ENCODE measurements around the gene XIRP1.

Gene XIRP1

GRCh38 chr3:39207361-39208186 lies 15.2 kb upstream of the XIRP1 start:
- DNase-seq: no peak

DNA sequence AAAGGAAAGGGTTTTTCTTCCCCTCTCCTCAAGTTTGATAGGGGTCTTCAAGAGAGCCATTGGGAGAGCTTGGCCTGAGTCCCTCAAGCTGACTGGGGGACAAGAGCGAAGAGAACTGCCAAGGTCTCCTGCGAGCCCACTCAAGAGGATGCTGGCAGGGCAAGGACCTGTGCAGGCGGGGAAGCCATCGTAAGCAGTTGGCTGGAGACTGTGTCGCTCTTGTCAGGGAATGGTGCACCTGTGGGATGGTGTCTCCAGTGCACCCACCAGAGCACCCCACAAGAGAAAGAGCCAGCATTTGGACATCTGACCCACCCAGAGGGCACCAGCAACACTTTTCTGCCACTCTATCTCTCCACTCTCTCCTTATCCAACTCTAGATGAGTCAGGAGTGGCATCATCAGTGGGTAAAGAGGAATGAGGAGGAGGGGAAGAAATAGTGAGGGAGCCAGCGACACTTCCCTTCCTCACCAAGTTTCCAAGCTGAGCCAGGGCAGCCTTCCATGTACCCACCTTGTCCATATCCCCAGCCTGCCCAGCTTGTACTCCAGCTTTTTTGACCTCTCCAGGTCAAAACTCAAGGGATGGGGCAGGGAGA lies 13.6 kb upstream of the XIRP1 start:
- DNase-seq: no peak

- DNase-seq: no peak
Measured at GRCh38 chr3:39205131-39205530, 12.7 kb upstream of the XIRP1 start.

DNA sequence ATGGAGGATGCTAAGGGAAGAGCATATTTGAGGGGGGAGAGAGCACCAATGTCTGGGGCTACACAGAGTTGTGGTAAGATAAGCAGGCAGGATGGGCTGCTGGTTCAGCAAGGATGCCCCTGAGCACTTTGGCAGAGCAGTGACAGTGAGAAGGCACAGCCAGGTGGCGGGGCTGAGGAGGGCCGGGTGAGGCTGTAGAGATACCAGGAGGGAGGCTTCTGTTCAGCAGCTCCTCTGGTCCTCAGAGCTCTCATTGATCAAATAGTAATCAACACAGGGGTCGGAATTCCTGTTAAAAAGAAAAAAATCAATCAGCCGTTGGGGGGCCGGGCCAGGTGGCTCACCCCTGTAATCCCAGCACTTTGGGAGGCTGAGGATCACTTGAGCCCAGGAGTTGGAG lies 11.5 kb upstream of the XIRP1 start:
- DNase-seq: no peak

GRCh38 chr3:39203402-39203801 lies 11.0 kb upstream of the XIRP1 start:
- no peak for DNase-seq

- no peak for DNase-seq
Measured at GRCh38 chr3:39202094-39202493, 9.7 kb upstream of the XIRP1 start.

DNA sequence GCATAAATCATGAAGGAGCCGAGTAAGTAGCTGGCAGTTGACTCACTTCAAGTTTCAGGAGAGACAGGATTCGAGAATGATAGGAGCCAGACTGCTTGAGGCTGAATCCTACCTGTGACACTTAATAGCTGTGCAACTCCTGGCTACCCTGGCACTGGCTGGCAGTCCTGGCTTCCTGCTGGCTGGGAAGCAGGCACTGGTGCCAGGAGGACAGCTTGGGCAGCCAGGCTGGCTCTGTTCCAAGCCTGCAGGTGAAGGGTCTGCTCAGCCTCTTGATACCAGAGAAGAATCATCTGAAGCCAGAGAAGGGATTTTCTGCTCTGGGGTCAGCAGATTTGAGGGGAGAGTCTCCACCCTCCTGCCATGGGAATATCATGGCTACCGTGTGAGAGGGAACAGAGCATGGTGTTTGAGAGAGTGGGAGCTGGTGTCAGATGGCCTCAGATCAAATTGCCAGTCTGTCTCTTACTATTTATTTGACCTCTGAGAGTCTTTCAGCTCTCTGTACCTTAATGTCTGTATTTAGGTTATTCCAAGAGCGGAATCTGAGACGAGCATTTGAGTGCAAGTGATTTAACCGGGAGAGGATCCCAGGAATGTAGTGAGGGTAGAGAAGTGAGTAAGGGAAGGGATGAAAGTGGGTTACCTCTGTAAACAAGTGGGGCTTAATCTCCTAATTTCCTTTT lies 4.4 kb upstream of the XIRP1 start:
- DNase-seq: no peak

DNA sequence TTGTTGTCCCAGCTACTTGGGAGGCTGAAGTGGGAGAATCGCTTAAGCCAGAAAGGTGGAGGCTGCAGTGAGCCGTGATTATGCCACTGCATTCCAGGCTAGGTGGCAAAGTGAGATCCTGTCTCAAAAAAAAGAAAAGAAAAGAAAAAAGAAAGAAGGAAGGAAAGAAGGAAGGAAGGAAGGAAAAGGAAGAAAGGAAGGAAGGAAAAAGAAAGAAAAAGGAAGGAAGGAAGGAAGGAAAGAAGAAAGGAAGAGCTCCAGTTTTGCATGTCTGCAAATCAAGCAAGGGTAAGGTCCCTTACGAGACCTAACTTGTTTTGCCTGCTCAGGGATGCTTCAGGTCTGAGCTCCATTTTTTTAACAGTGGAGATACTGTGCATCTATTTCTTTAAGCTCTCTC lies 3.6 kb upstream of the XIRP1 start:
- DNase-seq: no peak

- peak; percentile 61 for DNase-seq
Measured at GRCh38 chr3:39193391-39193790, 996 bp upstream of the XIRP1 start.

GRCh38 chr3:39191773-39192172 lies 622 bp downstream of the XIRP1 start:
- no peak for DNase-seq

DNA sequence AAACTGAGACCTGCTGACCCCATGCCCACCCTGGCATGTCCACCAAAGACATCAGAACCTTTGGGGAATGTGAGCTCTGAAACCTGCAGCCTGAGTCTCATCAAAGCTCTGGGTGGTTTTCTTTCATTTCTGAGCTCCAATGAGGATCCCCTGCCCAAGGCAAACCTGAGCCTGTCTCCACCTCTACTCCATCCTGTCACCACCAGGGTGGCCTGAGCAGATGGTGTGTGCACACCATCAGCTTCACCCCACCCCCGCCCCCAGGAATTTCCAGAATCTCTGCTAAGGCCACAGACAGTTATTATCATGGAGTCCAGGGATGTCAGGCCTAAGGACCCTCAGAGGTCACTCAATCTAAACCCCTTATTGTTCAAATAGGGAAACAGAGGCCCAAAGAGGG lies 1.3 kb downstream of the XIRP1 start:
- DNase-seq: peak; percentile 20

GRCh38 chr3:39190281-39191025 lies 1.9 kb downstream of the XIRP1 start:
- DNase-seq: no peak

DNA sequence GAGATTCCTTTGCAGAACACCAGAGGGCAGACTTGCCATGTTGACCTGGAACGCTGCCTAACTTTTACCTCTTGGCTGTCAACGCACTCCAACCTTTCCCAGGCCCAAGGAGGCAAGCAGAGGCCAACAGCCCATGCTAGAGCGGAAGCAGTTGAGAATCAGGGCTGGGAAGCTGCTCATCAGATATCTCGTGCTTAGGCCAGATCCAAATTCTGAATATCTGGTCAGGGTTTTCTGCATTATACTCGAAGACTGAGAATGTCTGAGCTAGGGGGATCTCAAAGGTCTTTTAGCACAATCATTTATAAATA lies 2.5 kb downstream of the XIRP1 start:
- DNase-seq: peak; percentile 52

GRCh38 chr3:39189150-39189958 lies 3.0 kb downstream of the XIRP1 start:
- no peak for DNase-seq

DNA sequence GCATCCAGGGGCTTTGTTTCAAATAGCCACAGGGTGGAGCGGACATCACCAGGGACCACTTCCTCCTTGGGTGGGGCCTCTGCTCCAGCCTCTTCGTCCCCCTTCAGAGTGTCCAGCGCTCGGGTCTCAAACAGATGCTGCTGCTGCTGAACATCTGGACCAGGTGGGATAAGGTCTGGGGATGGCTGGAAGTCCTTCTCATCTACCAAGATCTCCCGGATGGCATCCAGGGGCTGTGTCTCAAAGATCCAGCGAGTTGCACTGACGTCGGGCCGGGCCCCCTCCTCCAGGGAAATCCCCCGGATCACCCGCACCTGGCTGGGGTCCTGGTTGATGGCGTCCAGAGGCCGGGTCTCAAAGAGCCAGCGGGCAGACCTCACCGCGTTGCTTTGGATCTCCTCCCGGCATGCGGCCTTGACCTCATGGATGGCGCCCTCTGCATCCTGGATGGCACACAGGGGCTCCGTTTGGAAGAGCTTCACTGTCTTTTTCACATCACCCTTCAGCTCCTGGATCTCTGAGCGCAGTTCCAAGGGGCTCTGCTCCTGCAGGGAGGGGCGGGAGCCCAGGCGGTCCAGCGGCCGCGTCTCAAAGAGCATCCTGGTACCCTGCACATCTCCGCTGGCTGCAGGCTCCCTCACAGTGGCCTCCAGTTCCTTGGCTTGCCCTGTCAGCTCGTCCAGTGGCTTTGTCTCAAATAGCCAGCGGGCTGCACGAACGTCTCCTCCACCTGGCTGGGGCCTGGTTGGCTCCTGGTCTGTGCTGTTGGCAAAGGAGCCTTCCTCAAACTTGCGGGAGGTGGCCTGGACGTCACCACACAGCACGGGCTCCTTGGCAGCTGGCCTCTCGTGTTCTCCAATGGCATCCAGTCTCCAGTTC lies 3.9 kb downstream of the XIRP1 start:
- DNase-seq: no peak

DNA sequence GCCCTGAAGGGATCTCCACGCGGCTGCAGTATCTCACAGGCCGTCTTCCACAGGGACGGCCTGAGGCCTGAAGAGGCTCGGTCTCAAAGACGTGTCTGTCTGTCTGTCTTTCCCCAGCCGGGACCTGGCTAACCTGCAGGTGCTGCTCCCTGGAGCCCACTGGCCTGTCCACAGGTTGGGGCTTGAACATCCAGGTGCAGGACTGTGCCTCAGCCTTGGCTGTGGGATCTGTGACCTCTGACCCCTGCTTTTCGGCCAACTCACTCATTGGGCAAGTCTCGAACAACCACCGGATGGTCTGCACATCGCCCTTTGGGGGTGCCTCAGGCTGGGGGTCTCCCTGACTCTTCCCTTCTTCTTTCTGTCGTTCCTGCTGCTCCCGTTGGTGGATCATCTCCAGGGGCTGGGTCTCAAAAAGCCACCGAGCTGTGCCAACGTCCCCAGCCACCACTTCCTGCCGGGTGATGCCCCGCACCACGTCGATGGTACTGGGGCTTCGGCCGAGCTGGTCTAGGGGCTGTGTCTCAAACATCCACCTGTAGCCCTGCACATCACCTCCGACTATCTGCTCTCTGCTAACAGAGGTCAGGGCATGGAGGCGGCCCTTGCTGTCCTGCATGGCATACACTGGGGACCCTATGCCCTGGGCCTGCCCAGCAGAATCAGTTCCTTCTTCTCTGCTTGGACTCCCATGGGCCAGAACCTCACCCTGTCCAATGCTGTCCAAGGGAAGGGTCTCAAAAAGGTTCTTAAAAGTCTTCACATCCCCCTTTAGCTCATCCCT lies 4.8 kb downstream of the XIRP1 start:
- no peak for DNase-seq

DNA sequence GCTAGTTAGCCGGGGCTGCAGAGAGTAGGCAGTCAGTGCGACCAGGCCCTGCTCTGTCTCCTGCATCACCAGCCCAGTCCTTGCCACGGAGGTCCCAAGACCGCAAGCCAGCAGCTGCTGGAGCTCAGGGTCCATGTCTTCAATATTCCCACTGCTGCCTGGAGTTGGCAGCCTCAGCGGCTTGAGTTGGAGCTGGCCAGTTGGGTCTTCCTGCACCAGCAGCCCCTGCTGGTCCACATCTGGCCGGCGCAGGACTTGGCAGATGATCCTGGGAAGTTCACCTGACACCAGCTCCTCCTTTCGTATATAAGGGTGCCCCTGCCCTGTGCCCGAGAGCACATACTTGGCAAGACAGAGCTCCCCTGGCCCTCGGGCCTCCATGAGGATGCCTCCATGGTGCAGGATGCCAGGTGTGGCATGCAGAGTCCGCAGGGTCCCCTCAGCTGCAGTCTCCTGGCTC lies 5.7 kb downstream of the XIRP1 start:
- no peak for DNase-seq

GRCh38 chr3:39185959-39186691 lies 6.3 kb downstream of the XIRP1 start:
- DNase-seq: no peak

DNA sequence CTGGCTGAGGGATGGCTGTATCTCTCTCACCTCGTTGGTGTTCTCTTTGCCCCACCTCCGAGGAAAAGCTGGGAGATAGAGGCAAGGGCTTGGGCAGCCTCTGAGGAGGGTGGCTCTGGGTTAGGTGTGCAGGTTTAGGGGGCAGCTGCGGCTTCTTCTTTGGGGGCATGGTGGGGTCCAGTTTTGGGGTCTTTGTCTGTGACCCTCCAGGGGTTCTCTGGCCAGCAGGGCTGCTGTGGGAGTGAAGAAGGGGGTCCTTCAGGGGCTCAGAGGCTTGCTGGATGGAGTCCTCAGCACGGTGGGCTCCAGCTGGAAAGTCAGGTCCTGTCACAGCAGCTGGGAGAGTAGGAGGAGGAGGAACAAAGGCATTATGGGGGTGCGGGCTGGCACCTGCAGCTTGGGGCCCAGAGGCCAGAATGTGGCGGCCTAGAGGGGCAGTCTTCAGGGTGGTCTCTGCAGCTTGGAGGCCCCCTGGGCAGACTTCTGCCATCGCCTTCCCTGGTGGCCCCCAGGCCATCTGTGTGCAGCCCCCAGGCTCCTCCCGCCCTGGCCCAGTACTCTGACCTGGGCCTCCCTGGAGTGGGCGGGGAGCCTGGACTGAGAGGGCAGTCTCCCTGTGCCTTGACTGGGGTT lies 7.0 kb downstream of the XIRP1 start:
- no peak for DNase-seq

All from fibroblast of skin of abdomen (primary cell).